Aorta (tissue), 5 donors: Measurements from ENCODE around the gene GPR55. TPM values are rescaled to one million over a fixed set of nuclear protein-coding genes. Genes with fewer than 3 reads are reported as not detected.

Source experiments
- ATAC-seq: fragments of 200-7000 bp; cut with Tn5 transposase; one replicate; pipeline ENCODE4 v1.9.1; 2022; ENCODE audit warnings: moderate library complexity; ENCODE audit not compliant: low FRiP score
- DNase-seq, 2 donors: peaks; one replicate each; pipeline ENCODE4 v3.0.0-alpha.2; 2020
- H3K27ac ChIP-seq, 2 donors: one replicate each; pipeline ENCODE4 v1.5.1; 2013; ENCODE audit warnings: low read length in 2 of 2, mild to moderate bottlenecking in 2 of 2, moderate library complexity in 2 of 2, control low read depth in 1 of 2, inconsistent platforms in 1 of 2, low read depth in 1 of 2
- H3K27me3 ChIP-seq, 2 donors: one replicate each; pipeline ENCODE4 v1.6.1; 2013; ENCODE audit warnings: control low read depth in 1 of 2, low read length in 1 of 2, mild to moderate bottlenecking in 1 of 2, moderate library complexity in 1 of 2; ENCODE audit not compliant: insufficient read depth in 2 of 2, control insufficient read depth in 1 of 2
- H3K36me3 ChIP-seq, 2 donors: one replicate each; pipeline ENCODE4 v1.6.1; 2013; ENCODE audit warnings: control low read depth in 1 of 2, low read length in 1 of 2, mild to moderate bottlenecking in 1 of 2; ENCODE audit not compliant: insufficient read depth in 2 of 2, control insufficient read depth in 1 of 2
- H3K4me1 ChIP-seq, 2 donors: one replicate each; pipeline ENCODE4 v1.6.1; 2013; ENCODE audit warnings: low read length in 2 of 2, control low read depth in 1 of 2, mild to moderate bottlenecking in 1 of 2, moderate library complexity in 1 of 2; ENCODE audit not compliant: insufficient read depth in 2 of 2, control insufficient read depth in 1 of 2
- H3K4me3 ChIP-seq, 2 donors: one replicate each; pipeline ENCODE4 v1.5.1; 2013; ENCODE audit warnings: low read length in 2 of 2, control low read depth in 1 of 2, mild to moderate bottlenecking in 1 of 2
- H3K9me3 ChIP-seq: one replicate; pipeline ENCODE4 v1.6.1; 2013; ENCODE audit warnings: mild to moderate bottlenecking, low read length; ENCODE audit not compliant: control insufficient read depth
- WGBS, 2 donors: extraction: QIAGEN DNeasy Blood & Tissue Kit; methylation state at CpG; one replicate each; pipeline ENCODE4 v1.1.7; 2013; 5-methylcytosine and 5-hydroxymethylcytosine counted together
- intact Hi-C, 2 donors: fragments of 100-400 bp; cut with DNase I; formaldehyde crosslinking; loops; one replicate each; pipeline versions ENCODE4 v1.14.2 to v1.15.0; 2022
- polyA plus RNA-seq, 2 donors: library from polyadenylated mRNA; stranded (reverse); fragments of 200-250 nt; gene quantifications; one replicate each; pipeline ENCODE4 v1.2.3, GENCODE V29; 2013
- total RNA-seq, 2 donors: library from RNA; stranded (reverse); fragmentation: NEBNext Ultra II Directional; extraction: Animal tissue kit (Norgen Biotek cat#: 25700); gene quantifications; one replicate each; pipeline ENCODE4 v1.2.1, GENCODE V29; 2021
- donor health status: healthy with polysubstance abuse.
- donor health status: Bipolar disorder and iron deficiency.
- donor health status: DM: no; HTN: no; CAD: no.
- donor health status: DM: no; HTN: no; CAD: no.
- donor health status: DM: yes; HTN: yes; CAD: no.

The GPR55 gene
- total and polyA plus RNA-seq, 4 donors: 0.18 TPM; not detected in 3

GRCh38 chr2:230961091-230961491, 36.0 kb upstream of the GPR55 start:
- H3K27me3 ChIP-seq: no peaks in the 10 kb centered on the region
- intact Hi-C loops: no loop called here
- 73 to 88% methylated on average over 3 of the region's 3 CpGs for WGBS, 2 donors
- DNase-seq: no peak
- H3K9me3 ChIP-seq: peaks cover 3% of the 10 kb centered on the region
- ATAC-seq: no peak
- H3K27ac ChIP-seq: no peak overlapping the region
- H3K4me3 ChIP-seq: no peak overlapping the region
- H3K4me1 ChIP-seq: peaks cover 0 to 2% of the 10 kb centered on the region in 2 donors
- H3K36me3 ChIP-seq: no peaks in the 10 kb centered on the region

GRCh38 chr2:230960026-230960425, 35.0 kb upstream of the GPR55 start:
- peaks cover 3% of the 10 kb centered on the region for H3K9me3 ChIP-seq
- ATAC-seq (no peak), DNase-seq (no peak)
- no peak overlapping the region for H3K27ac ChIP-seq
- intact Hi-C loops: no loop called here
- H3K4me1 ChIP-seq: peaks cover 0 to 2% of the 10 kb centered on the region in 2 donors
- no peak overlapping the region for H3K4me3 ChIP-seq
- 85 to 86% methylated on average over 1 of the region's 1 CpG for WGBS, 2 donors
- H3K27me3 ChIP-seq: no peaks in the 10 kb centered on the region
- no peaks in the 10 kb centered on the region for H3K36me3 ChIP-seq

- 86 to 87% methylated on average over 8 of the region's 8 CpGs for WGBS, 2 donors
- Histone ChIP-seq H3K4me3 (no peak overlapping the region), H3K9me3 (peaks cover 3% of the 10 kb centered on the region), H3K27me3 (no peaks in the 10 kb centered on the region), H3K27ac (no peak overlapping the region), H3K4me1 (peaks cover 0 to 2% of the 10 kb centered on the region in 2 donors), H3K36me3 (no peaks in the 10 kb centered on the region)
- DNase-seq: no peak
- ATAC-seq: no peak
- intact Hi-C loops: no loop called here
Measured at GRCh38 chr2:230958820-230959756, 34.0 kb upstream of the GPR55 start.

- DNase-seq (no peak), ATAC-seq (no peak)
- Histone ChIP-seq H3K27ac (no peak overlapping the region), H3K4me1 (peaks cover 0 to 2% of the 10 kb centered on the region in 2 donors), H3K27me3 (no peaks in the 10 kb centered on the region), H3K36me3 (no peaks in the 10 kb centered on the region), H3K4me3 (peak overlapping the region in 1 of 2 donors; percentile 41), H3K9me3 (peaks cover 3% of the 10 kb centered on the region)
- intact Hi-C loops: no loop called here
Measured at GRCh38 chr2:230957756-230958391, 32.8 kb upstream of the GPR55 start.

GRCh38 chr2:230956827-230957755, 32.0 kb upstream of the GPR55 start:
- H3K36me3 ChIP-seq: no peaks in the 10 kb centered on the region
- peak; percentile 63 for ATAC-seq
- H3K27ac ChIP-seq: no peak overlapping the region
- intact Hi-C loops: no loop called here
- peak; percentile 61 to 84 for DNase-seq
- H3K4me1 ChIP-seq: peaks cover 0 to 2% of the 10 kb centered on the region in 2 donors
- peaks cover 3% of the 10 kb centered on the region for H3K9me3 ChIP-seq
- no peaks in the 10 kb centered on the region for H3K27me3 ChIP-seq
- peak overlapping the region in 1 of 2 donors; percentile 41 for H3K4me3 ChIP-seq
- WGBS, 2 donors: 11 to 12% methylated on average over 36 to 43 of the region's 43 CpGs

GRCh38 chr2:230955163-230955737, 30.2 kb upstream of the GPR55 start:
- WGBS, 2 donors: 87 to 97% methylated on average over 1 of the region's 1 CpG
- no peak for ATAC-seq
- intact Hi-C loops: no loop called here
- H3K27ac ChIP-seq: no peak overlapping the region
- no peaks in the 10 kb centered on the region for H3K36me3 ChIP-seq
- no peaks in the 10 kb centered on the region for H3K4me1 ChIP-seq
- H3K27me3 ChIP-seq: no peaks in the 10 kb centered on the region
- no peak for DNase-seq
- H3K4me3 ChIP-seq: no peak overlapping the region
- H3K9me3 ChIP-seq: no peaks in the 10 kb centered on the region

- Histone ChIP-seq H3K4me3 (no peak overlapping the region), H3K27me3 (no peaks in the 10 kb centered on the region), H3K9me3 (no peaks in the 10 kb centered on the region), H3K36me3 (no peaks in the 10 kb centered on the region), H3K27ac (no peak overlapping the region), H3K4me1 (no peaks in the 10 kb centered on the region)
- intact Hi-C loops: no loop called here
- ATAC-seq: no peak
- no peak for DNase-seq
Measured at GRCh38 chr2:230954746-230955145, 29.7 kb upstream of the GPR55 start.

GRCh38 chr2:230953845-230954244, 28.8 kb upstream of the GPR55 start:
- no peaks in the 10 kb centered on the region for H3K27me3 ChIP-seq
- intact Hi-C loops: no loop called here
- no peaks in the 10 kb centered on the region for H3K4me1 ChIP-seq
- no peak overlapping the region for H3K4me3 ChIP-seq
- H3K27ac ChIP-seq: no peak overlapping the region
- no peaks in the 10 kb centered on the region for H3K9me3 ChIP-seq
- DNase-seq (no peak), ATAC-seq (no peak)
- no peaks in the 10 kb centered on the region for H3K36me3 ChIP-seq
- 84 to 90% methylated on average over 9 of the region's 9 CpGs for WGBS, 2 donors
